SU-DHL-6 (cell line): ENCODE measurements around the gene AP2A2.

Experiments used
- CTCF ChIP-seq: fragments of 200-600 bp; sonication (generic); IDR thresholded peaks from one replicate; pipeline ENCODE4 v1.5.1; 2017; ENCODE audit warnings: antibody characterized with exemption, mild to moderate bottlenecking, low read length, moderate library complexity; ENCODE audit not compliant: insufficient read depth, poor library complexity, severe bottlenecking
- EZH2phosphoT487 ChIP-seq: fragments of 200-600 bp; sonication (generic), shearing (Covaris generic); conservative IDR thresholded peaks from 2 replicates; pipeline ENCODE4 v1.6.1; 2018; ENCODE audit warnings: mild to moderate bottlenecking, antibody characterized with exemption, low read length, moderate library complexity, mixed read lengths

GRCh38 chr11:917426-917825 lies 8.2 kb upstream of the AP2A2 start:
- TF ChIP-seq CTCF (no peak), EZH2phosphoT487 (no peak)
